Glutamatergic neuron (in vitro differentiated cells): ENCODE measurements around the gene CD1E. TPM values are rescaled to one million over a fixed set of nuclear protein-coding genes. Genes with fewer than 3 reads are reported as not detected.
A peak's percentile ranks its signal among the peaks of the same experiment; 100 is the strongest.

Experiments used
- DNase-seq: peaks from one replicate; pipeline ENCODE4 v3.0.0; 2022
- H3K27ac Mint-ChIP-seq: one replicate; pipeline ENCODE4 v1.8.0; 2020; ENCODE audit warnings: mild to moderate bottlenecking, mixed read lengths, inconsistent platforms; ENCODE audit not compliant: unreplicated experiment
- H3K27me3 Mint-ChIP-seq: one replicate; pipeline ENCODE4 v1.8.0; 2020; ENCODE audit warnings: mild to moderate bottlenecking, moderate library complexity, mixed read lengths, inconsistent platforms; ENCODE audit not compliant: unreplicated experiment
- H3K36me3 Mint-ChIP-seq: one replicate; pipeline ENCODE4 v1.8.0; 2020; ENCODE audit warnings: mild to moderate bottlenecking, mixed read lengths, inconsistent platforms; ENCODE audit not compliant: unreplicated experiment
- H3K4me1 Mint-ChIP-seq: one replicate; pipeline ENCODE4 v1.8.0; 2020; ENCODE audit warnings: mild to moderate bottlenecking, low read depth, mixed read lengths, inconsistent platforms; ENCODE audit not compliant: unreplicated experiment
- H3K4me3 Mint-ChIP-seq: one replicate; pipeline ENCODE4 v1.8.0; 2020; ENCODE audit warnings: mild to moderate bottlenecking, mixed read lengths, inconsistent platforms; ENCODE audit not compliant: unreplicated experiment
- H3K9me3 Mint-ChIP-seq: one replicate; pipeline ENCODE4 v1.8.0; 2020; ENCODE audit warnings: mild to moderate bottlenecking, moderate library complexity, mixed read lengths, inconsistent platforms; ENCODE audit not compliant: unreplicated experiment
- CTCF ChIP-seq: fragments of 200-600 bp; sonication (generic); IDR thresholded peaks from one replicate; pipeline ENCODE4 v1.5.0; 2021; ENCODE audit not compliant: partially characterized antibody, unreplicated experiment
- long read RNA-seq: library from polyadenylated mRNA; unstranded; transcript quantifications from one replicate; pipeline ENCODE4 v2.0.0, GENCODE V29; 2020; ENCODE audit not compliant: unreplicated experiment
- total RNA-seq: library from RNA; stranded (reverse); fragmentation: NEBNext Ultra II Directional; extraction: Animal tissue kit (Norgen Biotek cat#: 25700); gene quantifications from one replicate; pipeline ENCODE4 v1.2.1, GENCODE V29; 2021; ENCODE audit not compliant: unreplicated experiment

The CD1E gene
- not detected for total RNA-seq
- long read RNA-seq, result 0 reads

- H3K27me3 Mint-ChIP-seq, result no peaks in the 10 kb centered on the region
- no peak for TF ChIP-seq CTCF
- H3K4me3 Mint-ChIP-seq, result no peak within 1 kb of the TSS
- peak; percentile 20 for DNase-seq
- H3K4me1 Mint-ChIP-seq, result peaks cover 4% of the 10 kb centered on the region
- no peaks in the 10 kb centered on the region for H3K36me3 Mint-ChIP-seq
- no peak within 1 kb of the TSS for H3K27ac Mint-ChIP-seq
- H3K9me3 Mint-ChIP-seq, result peaks cover 1% of the 10 kb centered on the region
Observed at GRCh38 chr1:158353303-158354075, at the start of gene CD1E. TSS of gene CD1E (plus strand) at chr1:158353894. CDS start at chr1:158353989, 95 bp downstream.

- H3K27me3 Mint-ChIP-seq, result no peaks in the 10 kb centered on the region
- no peaks in the 10 kb centered on the region for H3K9me3 Mint-ChIP-seq
- no peak for DNase-seq
- no peaks in the 10 kb centered on the region for H3K36me3 Mint-ChIP-seq
- no peak overlapping the region for H3K27ac Mint-ChIP-seq
- H3K4me1 Mint-ChIP-seq, result no peaks in the 10 kb centered on the region
- TF ChIP-seq CTCF, result no peak
- H3K4me3 Mint-ChIP-seq, result no peak overlapping the region
Observed at GRCh38 chr1:158310623-158311022, 43.1 kb upstream of the CD1E start.

- H3K4me1 Mint-ChIP-seq, result no peaks in the 10 kb centered on the region
- no peak overlapping the region for H3K4me3 Mint-ChIP-seq
- H3K27ac Mint-ChIP-seq, result no peak overlapping the region
- TF ChIP-seq CTCF, result no peak
- no peaks in the 10 kb centered on the region for H3K9me3 Mint-ChIP-seq
- no peaks in the 10 kb centered on the region for H3K27me3 Mint-ChIP-seq
- no peaks in the 10 kb centered on the region for H3K36me3 Mint-ChIP-seq
- DNase-seq, result no peak
Observed at GRCh38 chr1:158311066-158311465, 42.6 kb upstream of the CD1E start.

GRCh38 chr1:158323866-158324265 lies 29.8 kb upstream of the CD1E start:
- Mint-ChIP-seq H3K27ac (no peak overlapping the region), H3K4me1 (no peaks in the 10 kb centered on the region), H3K9me3 (no peaks in the 10 kb centered on the region), H3K4me3 (no peak overlapping the region), H3K36me3 (no peaks in the 10 kb centered on the region), H3K27me3 (no peaks in the 10 kb centered on the region)
- TF ChIP-seq CTCF, result no peak
- DNase-seq, result no peak

GRCh38 chr1:158324395-158324794 lies 29.3 kb upstream of the CD1E start:
- no peak for DNase-seq
- Mint-ChIP-seq H3K27ac (no peak overlapping the region), H3K4me3 (no peak overlapping the region), H3K4me1 (no peaks in the 10 kb centered on the region), H3K36me3 (no peaks in the 10 kb centered on the region), H3K9me3 (no peaks in the 10 kb centered on the region), H3K27me3 (no peaks in the 10 kb centered on the region)
- no peak for TF ChIP-seq CTCF
